ENCODE results near the gene PTPN22.

The PTPN22 gene

DNA sequence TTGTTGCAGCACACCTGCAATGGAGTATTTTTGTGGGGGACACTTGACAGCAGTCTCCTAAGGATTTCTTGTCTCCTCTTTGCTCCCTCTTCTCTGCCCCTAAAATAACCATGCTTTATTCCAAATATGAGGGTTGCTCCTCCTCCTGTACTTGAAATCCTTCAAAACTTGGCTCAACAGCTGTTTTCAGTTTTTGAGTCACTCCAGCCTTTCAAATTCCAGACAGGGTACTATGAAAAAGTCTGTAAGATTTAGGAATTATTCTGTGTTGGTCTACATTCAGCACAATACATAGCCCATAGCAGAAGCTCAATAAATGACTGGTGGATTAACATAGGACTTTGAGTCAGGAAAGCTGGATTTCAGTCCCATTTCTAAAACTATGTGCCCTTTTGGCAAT, 27.6 kb upstream of the PTPN22 start:
- Histone ChIP-seq H3K79me2 (ENCODE audit: insufficient read depth, low read length) (peaks cover 14% of the 10 kb centered on the region), H3K27ac (ENCODE audit: low read length) (no peak overlapping the region), H3K4me2 (ENCODE audit: insufficient read depth, low read length) (no peak overlapping the region), H3K9ac (ENCODE audit: low read depth, low read length) (no peak overlapping the region), H3K27me3 (ENCODE audit: insufficient read depth, low read length, poor library complexity) (no peaks in the 10 kb centered on the region), H4K20me1 (ENCODE audit: insufficient read depth, low read length) (no peaks in the 10 kb centered on the region), H3K4me3 (ENCODE audit: low read depth in 1 of 2, low read length in 2 of 2) (no peak overlapping the region), H3K4me1 (ENCODE audit: insufficient read depth, low read length) (peaks cover 24% of the 10 kb centered on the region), H3K9me3 (ENCODE audit: insufficient read depth, low read length, severe bottlenecking) (no peaks in the 10 kb centered on the region), H2AFZ (ENCODE audit: low read depth, low read length) (no peak overlapping the region), H3K36me3 (ENCODE audit: insufficient read depth, low read length) (peaks cover 84% of the 10 kb centered on the region)
- ATAC-seq (ENCODE audit: insufficient read depth, low read depth) = no peak
- no peak for DNase-seq
- no peak for TF ChIP-seq EZH2 (IDR thresholded peaks at IDR 0.05; ENCODE audit: borderline replicate concordance, low read depth, low read length, severe bottlenecking)
- no peak for TF ChIP-seq CTCF (IDR thresholded peaks at IDR 0.05; ENCODE audit: borderline replicate concordance, extremely low read depth, low read length, poor library complexity, severe bottlenecking)

- peaks cover 87% of the 10 kb centered on the region for H3K36me3 ChIP-seq (ENCODE audit: insufficient read depth, low read length)
- TF ChIP-seq CTCF (IDR thresholded peaks at IDR 0.05; ENCODE audit: borderline replicate concordance, extremely low read depth, low read length, poor library complexity, severe bottlenecking) (no peak), EZH2 (IDR thresholded peaks at IDR 0.05; ENCODE audit: borderline replicate concordance, low read depth, low read length, severe bottlenecking) (no peak)
- H2AFZ ChIP-seq (ENCODE audit: low read depth, low read length) = no peak overlapping the region
Observed at GRCh38 chr1:113898241-113898814, 26.8 kb upstream of the PTPN22 start.

DNA sequence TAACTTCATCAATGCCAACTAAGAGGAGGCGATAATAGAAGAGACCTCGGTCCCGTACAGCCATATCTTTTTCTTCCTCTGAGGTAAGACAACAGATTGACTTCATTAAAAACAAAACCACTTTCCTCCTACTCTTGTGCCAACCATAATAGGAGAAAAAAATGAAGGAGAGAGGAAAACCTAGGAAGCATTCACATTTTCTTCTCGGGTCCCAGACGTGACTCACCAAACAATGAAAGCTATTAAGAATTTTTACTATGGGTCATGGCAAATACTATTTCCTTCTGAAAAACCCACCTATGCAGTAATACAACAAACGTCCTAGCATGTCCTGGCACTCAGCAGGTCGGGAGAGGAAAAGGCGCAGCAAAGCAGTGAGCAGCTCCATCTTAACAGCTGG, 24.4 kb upstream of the PTPN22 start:
- DNase-seq (no peak), ATAC-seq (ENCODE audit: insufficient read depth, low read depth) (no peak)
- Histone ChIP-seq H2AFZ (ENCODE audit: low read depth, low read length) (no peak overlapping the region), H3K4me3 (ENCODE audit: low read depth in 1 of 2, low read length in 2 of 2) (no peak overlapping the region), H4K20me1 (ENCODE audit: insufficient read depth, low read length) (no peaks in the 10 kb centered on the region), H3K79me2 (ENCODE audit: insufficient read depth, low read length) (no peaks in the 10 kb centered on the region), H3K36me3 (ENCODE audit: insufficient read depth, low read length) (peaks cover 67% of the 10 kb centered on the region), H3K27me3 (ENCODE audit: insufficient read depth, low read length, poor library complexity) (no peaks in the 10 kb centered on the region), H3K4me2 (ENCODE audit: insufficient read depth, low read length) (no peak overlapping the region), H3K27ac (ENCODE audit: low read length) (no peak overlapping the region), H3K9ac (ENCODE audit: low read depth, low read length) (no peak overlapping the region), H3K4me1 (ENCODE audit: insufficient read depth, low read length) (no peaks in the 10 kb centered on the region), H3K9me3 (ENCODE audit: insufficient read depth, low read length, severe bottlenecking) (no peaks in the 10 kb centered on the region)
- TF ChIP-seq EZH2 (IDR thresholded peaks at IDR 0.05; ENCODE audit: borderline replicate concordance, low read depth, low read length, severe bottlenecking) = no peak
- no peak for TF ChIP-seq CTCF (IDR thresholded peaks at IDR 0.05; ENCODE audit: borderline replicate concordance, extremely low read depth, low read length, poor library complexity, severe bottlenecking)

More at GRCh38 chr1:113898241-113898814, 26.8 kb upstream of the PTPN22 start:
- Histone ChIP-seq H3K4me2 (ENCODE audit: insufficient read depth, low read length) (no peak overlapping the region), H3K27me3 (ENCODE audit: insufficient read depth, low read length, poor library complexity) (no peaks in the 10 kb centered on the region), H3K9me3 (ENCODE audit: insufficient read depth, low read length, severe bottlenecking) (no peaks in the 10 kb centered on the region), H3K4me1 (ENCODE audit: insufficient read depth, low read length) (peaks cover 16% of the 10 kb centered on the region), H3K9ac (ENCODE audit: low read depth, low read length) (no peak overlapping the region), H4K20me1 (ENCODE audit: insufficient read depth, low read length) (no peaks in the 10 kb centered on the region), H3K4me3 (ENCODE audit: low read depth in 1 of 2, low read length in 2 of 2) (no peak overlapping the region), H3K27ac (ENCODE audit: low read length) (no peak overlapping the region), H3K79me2 (ENCODE audit: insufficient read depth, low read length) (peaks cover 6% of the 10 kb centered on the region)
- ATAC-seq (ENCODE audit: insufficient read depth, low read depth) = no peak
- DNase-seq = no peak

Measured in DND-41 (cell line).